Neutrophil (primary cell): ENCODE results near the gene PHF20.
"Not testable (repeated sequence)": the region's sequence is repeated elsewhere in the genome, so short reads cannot be mapped to it uniquely, and the experiment has no call there.

Experiments
- H3K27ac ChIP-seq: fragments of 200-600 bp; sonication (generic); 2 replicates; pipeline ENCODE4 v1.5.1; 2016; ENCODE audit warnings: mild to moderate bottlenecking, moderate library complexity
- H3K27me3 ChIP-seq: fragments of 200-600 bp; sonication (generic); 2 replicates; pipeline ENCODE4 v1.6.0; 2016; ENCODE audit warnings: mild to moderate bottlenecking
- H3K36me3 ChIP-seq: fragments of 200-600 bp; sonication (generic); 2 replicates; pipeline ENCODE4 v1.5.1; 2017
- H3K4me1 ChIP-seq, 2 experiments: fragments of 200-600 bp in 1 of 2; sonication (generic) in 1 of 2; 1 replicate in 1 of 2; 2 replicates in 1 of 2; pipeline versions ENCODE4 v1.5.1 to v1.6.1; 2013 to 2016; ENCODE audit warnings: low read depth in 1 of 2, low read length in 1 of 2, mild to moderate bottlenecking in 1 of 2, moderate library complexity in 1 of 2; ENCODE audit not compliant: control insufficient read depth in 1 of 2, insufficient read depth in 1 of 2
- H3K4me3 ChIP-seq, 2 experiments: fragments of 200-600 bp in 1 of 2; sonication (generic) in 1 of 2; 1 replicate in 1 of 2; 2 replicates in 1 of 2; pipeline ENCODE4 v1.5.1; 2013 to 2016; ENCODE audit warnings: low read depth in 1 of 2, low read length in 1 of 2, mild to moderate bottlenecking in 1 of 2, moderate library complexity in 1 of 2
- H3K9me3 ChIP-seq: fragments of 200-600 bp; sonication (generic); 2 replicates; pipeline ENCODE4 v1.5.1; 2016
- TF ChIP-seq, protein P1 (sequence below): fragments of 200-600 bp; sonication (generic); IDR thresholded peaks from 2 replicates; pipeline ENCODE4 v1.5.1; 2016; ENCODE audit warnings: antibody characterized with exemption

The PHF20 gene

GRCh38 chr20:35891375-35891774 is 119.6 kb downstream of the PHF20 start:
- Histone ChIP-seq H3K4me1 (peaks cover 14 to 18% of the 10 kb centered on the region in 2 experiments), H3K36me3 (peaks cover 10% of the 10 kb centered on the region), H3K4me3 (no peak overlapping the region), H3K9me3 (no peaks in the 10 kb centered on the region), H3K27me3 (no peaks in the 10 kb centered on the region), H3K27ac (no peak overlapping the region)
- TF ChIP-seq, protein P1, sequence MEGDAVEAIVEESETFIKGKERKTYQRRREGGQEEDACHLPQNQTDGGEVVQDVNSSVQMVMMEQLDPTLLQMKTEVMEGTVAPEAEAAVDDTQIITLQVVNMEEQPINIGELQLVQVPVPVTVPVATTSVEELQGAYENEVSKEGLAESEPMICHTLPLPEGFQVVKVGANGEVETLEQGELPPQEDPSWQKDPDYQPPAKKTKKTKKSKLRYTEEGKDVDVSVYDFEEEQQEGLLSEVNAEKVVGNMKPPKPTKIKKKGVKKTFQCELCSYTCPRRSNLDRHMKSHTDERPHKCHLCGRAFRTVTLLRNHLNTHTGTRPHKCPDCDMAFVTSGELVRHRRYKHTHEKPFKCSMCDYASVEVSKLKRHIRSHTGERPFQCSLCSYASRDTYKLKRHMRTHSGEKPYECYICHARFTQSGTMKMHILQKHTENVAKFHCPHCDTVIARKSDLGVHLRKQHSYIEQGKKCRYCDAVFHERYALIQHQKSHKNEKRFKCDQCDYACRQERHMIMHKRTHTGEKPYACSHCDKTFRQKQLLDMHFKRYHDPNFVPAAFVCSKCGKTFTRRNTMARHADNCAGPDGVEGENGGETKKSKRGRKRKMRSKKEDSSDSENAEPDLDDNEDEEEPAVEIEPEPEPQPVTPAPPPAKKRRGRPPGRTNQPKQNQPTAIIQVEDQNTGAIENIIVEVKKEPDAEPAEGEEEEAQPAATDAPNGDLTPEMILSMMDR: no peak

DNA sequence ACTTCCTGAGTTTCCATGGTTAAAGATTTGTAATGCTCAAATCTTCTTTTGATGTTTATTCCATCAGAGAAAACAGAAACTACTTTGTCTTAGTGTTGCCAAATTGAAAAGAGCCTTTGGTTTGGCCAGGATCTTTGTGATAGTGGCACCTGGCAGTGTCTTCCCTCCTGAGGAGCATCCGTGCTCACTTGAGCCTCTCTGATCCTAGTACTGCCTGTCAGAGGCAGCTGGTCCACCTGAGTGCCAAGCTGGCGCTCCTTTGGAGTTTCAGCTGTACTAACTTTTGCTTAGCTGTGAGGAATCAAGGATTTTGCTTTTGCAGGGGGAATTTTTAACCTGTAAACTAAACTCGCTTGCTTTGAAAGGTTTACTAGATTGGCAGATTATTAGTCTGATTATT is 121.1 kb downstream of the PHF20 start:
- no peaks in the 10 kb centered on the region for H3K27me3 ChIP-seq
- H3K36me3 ChIP-seq: peaks cover 6% of the 10 kb centered on the region
- no peak overlapping the region for H3K4me3 ChIP-seq
- TF ChIP-seq, protein P1: no peak
- peaks cover 5 to 6% of the 10 kb centered on the region in 2 experiments for H3K4me1 ChIP-seq
- H3K27ac ChIP-seq: no peak overlapping the region
- no peaks in the 10 kb centered on the region for H3K9me3 ChIP-seq

DNA sequence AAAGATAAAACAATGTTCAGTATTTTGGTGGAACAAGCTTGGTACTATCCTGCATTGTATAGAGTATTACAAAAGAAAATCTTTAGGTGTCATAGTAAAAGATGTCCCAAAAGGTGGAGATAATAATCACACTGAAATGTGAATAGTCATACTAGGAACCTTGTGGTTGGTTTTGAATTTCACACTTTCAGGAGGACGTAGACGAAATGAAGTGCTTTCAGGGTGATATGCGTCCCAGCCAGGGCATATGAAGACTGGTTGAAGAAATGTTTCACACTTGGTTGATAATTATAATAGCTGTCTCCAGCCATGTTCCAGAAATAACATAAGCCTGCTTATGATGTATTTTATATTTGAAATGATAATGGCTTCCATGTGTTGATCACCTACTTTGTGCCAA is 122.1 kb downstream of the PHF20 start:
- no peaks in the 10 kb centered on the region for H3K27me3 ChIP-seq
- H3K27ac ChIP-seq: no peak overlapping the region
- no peaks in the 10 kb centered on the region for H3K9me3 ChIP-seq
- TF ChIP-seq, protein P1: no peak
- no peak overlapping the region for H3K4me3 ChIP-seq
- H3K4me1 ChIP-seq: no peaks in the 10 kb centered on the region
- peaks cover 10% of the 10 kb centered on the region for H3K36me3 ChIP-seq

GRCh38 chr20:35895516-35895915 is 123.7 kb downstream of the PHF20 start:
- peaks cover 23% of the 10 kb centered on the region for H3K36me3 ChIP-seq
- not testable (repeated sequence) for H3K9me3 ChIP-seq

DNA sequence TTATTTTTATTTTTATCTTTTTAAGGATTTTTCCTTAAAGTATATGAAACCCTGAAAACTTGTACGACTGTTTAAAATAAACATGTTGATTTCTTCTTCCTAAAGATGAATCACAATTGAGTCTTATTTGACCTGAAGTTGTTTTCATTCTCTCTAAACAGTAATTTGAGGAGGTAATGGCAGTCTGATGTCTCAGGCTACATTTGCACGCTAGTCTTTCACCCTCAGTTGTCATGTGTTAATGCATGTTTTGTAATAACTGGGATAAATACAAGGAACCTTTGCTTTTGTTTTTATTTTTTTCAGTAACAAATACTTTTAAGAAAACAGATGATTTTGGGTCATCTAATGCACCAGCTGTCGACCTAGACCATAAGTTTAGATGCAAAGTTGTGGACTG is 127.2 kb downstream of the PHF20 start:
- H3K27ac ChIP-seq: no peak overlapping the region
- no peak overlapping the region for H3K4me3 ChIP-seq
- no peaks in the 10 kb centered on the region for H3K27me3 ChIP-seq
- H3K4me1 ChIP-seq: no peaks in the 10 kb centered on the region
- TF ChIP-seq, protein P1: no peak
- no peaks in the 10 kb centered on the region for H3K9me3 ChIP-seq
- H3K36me3 ChIP-seq: peaks cover 39% of the 10 kb centered on the region

More at GRCh38 chr20:35895516-35895915, 123.7 kb downstream of the PHF20 start:
- H3K4me3 ChIP-seq, H3K4me1 ChIP-seq, H3K27ac ChIP-seq, H3K27me3 ChIP-seq: not testable (repeated sequence)

DNA sequence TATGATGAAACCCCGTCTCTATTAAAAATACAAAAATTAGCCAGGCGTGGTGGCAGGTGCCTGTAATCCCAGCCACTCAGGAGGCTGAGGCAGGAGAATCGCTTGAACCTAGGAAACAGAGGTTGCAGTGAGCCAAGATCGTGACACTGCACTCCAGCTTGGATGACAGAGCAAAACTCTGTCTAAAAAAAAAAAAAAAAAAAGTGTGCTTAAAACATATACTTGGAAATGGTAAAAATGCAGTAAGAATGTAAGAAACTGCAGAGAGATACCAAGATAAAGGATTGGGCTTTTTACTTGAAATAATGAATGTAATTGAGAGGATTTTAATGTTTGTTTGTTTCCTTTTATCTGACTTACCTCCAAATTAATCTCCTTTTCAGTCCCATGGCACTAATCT is 129.4 kb downstream of the PHF20 start:
- H3K9me3 ChIP-seq, H3K27me3 ChIP-seq, H3K4me1 ChIP-seq, H3K27ac ChIP-seq, H3K4me3 ChIP-seq: not testable (repeated sequence)
- H3K36me3 ChIP-seq: peaks cover 43% of the 10 kb centered on the region
